HepG2 (cell line): ENCODE measurements around the gene HHLA2. TPM values are rescaled to one million over a fixed set of nuclear protein-coding genes. Genes with fewer than 3 reads are reported as not detected.

Source experiments
- ATAC-seq: fragments of 200-7000 bp; cut with Tn5 transposase; 3 replicates; pipeline ENCODE4 v1.9.1; 2020; ENCODE audit warnings: mild to moderate bottlenecking, moderate library complexity
- BruUV-seq: library from RNA; stranded (reverse); fragments of 400-500 nt; replicated peaks from 2 replicates; lab custom pipeline; 2021; lab: Mats Ljungman, UMichigan
- CTCF ChIA-PET: fragments of 300-600 bp; formaldehyde crosslinking; extraction: SDS; loops from one replicate; lab custom pipeline; 2021; ENCODE audit warnings: low total read pairs, inconsistent platforms, low intra/inter-chr PET ratio; lab: Yijun Ruan, JAX
- POLR2A ChIA-PET: fragments of 350-600 bp; sonication (Branson Sonifier 250); formaldehyde crosslinking; loops from one replicate; lab custom pipeline; 2020; ENCODE audit warnings: antibody characterized with exemption, inconsistent platforms; lab: Yijun Ruan, JAX
- DNase-seq: peaks from one replicate; pipeline ENCODE4 v3.0.0-alpha.2; 2015; ENCODE audit warnings: low spot score
- FAIRE-seq: peaks from 3 replicates; lab custom pipeline; 2011; peaks lifted over from hg19 to GRCh38; lab: Jason Lieb, UNC
- H2AFZ ChIP-seq: one replicate; pipeline ENCODE4 v1.6.1; 2011; ENCODE audit warnings: low read length, inconsistent platforms
- H3K27ac ChIP-seq: fragments of 300-600 bp; 3 replicates; pipeline ENCODE4 v1.8.0; 2011; ENCODE audit warnings: mixed run types, mild to moderate bottlenecking, mixed read lengths, low read length, inconsistent platforms; ENCODE audit not compliant: insufficient read depth; ENCODE audit errors: extremely low read length
- H3K27me3 ChIP-seq, 2 experiments: fragments of 200-600 bp in 1 of 2; 2 replicates in 1 of 2; 3 replicates in 1 of 2; pipeline versions ENCODE4 v1.6.0 to v1.8.0; 2011; ENCODE audit warnings: low read length in 2 of 2, mild to moderate bottlenecking in 2 of 2, moderate library complexity in 2 of 2, inconsistent platforms in 1 of 2; ENCODE audit not compliant: insufficient read depth in 2 of 2, control insufficient read depth in 1 of 2
- H3K36me3 ChIP-seq, 2 experiments: fragments of 200-600 bp in 1 of 2; replicated peaks in 1 of 2; 2 replicates in 1 of 2; 3 replicates in 1 of 2; pipeline versions ENCODE4 v1.5.1 to v1.8.0; 2011; ENCODE audit warnings: low read length in 2 of 2, inconsistent platforms in 1 of 2; ENCODE audit not compliant: insufficient read depth in 2 of 2, control insufficient read depth in 1 of 2
- H3K4me1 ChIP-seq: 2 replicates; pipeline ENCODE4 v1.5.1; 2012; ENCODE audit warnings: low read length, inconsistent platforms; ENCODE audit not compliant: insufficient read depth
- H3K4me2 ChIP-seq: 2 replicates; pipeline ENCODE4 v1.6.0; 2011; ENCODE audit warnings: low read depth, low read length, inconsistent platforms
- H3K4me3 ChIP-seq, 3 experiments: fragments of 200-600 bp in 1 of 3; sonication (generic), shearing (Covaris generic) in 1 of 3; replicated peaks in 1 of 3; 2 replicates each; pipeline ENCODE4 v1.5.1; 2011 to 2016; ENCODE audit warnings: low read length in 3 of 3, inconsistent platforms in 2 of 3, low read depth in 2 of 3, mild to moderate bottlenecking in 2 of 3, control low read depth in 1 of 3, mixed read lengths in 1 of 3; ENCODE audit not compliant: insufficient read depth in 1 of 3
- H3K79me2 ChIP-seq: one replicate; pipeline ENCODE4 v1.6.1; 2011; ENCODE audit warnings: low read length, inconsistent platforms; ENCODE audit not compliant: insufficient read depth
- H3K9ac ChIP-seq: 2 replicates; pipeline ENCODE4 v1.6.0; 2011; ENCODE audit warnings: mild to moderate bottlenecking, low read depth, low read length, inconsistent platforms; ENCODE audit not compliant: insufficient read depth
- H3K9me3 ChIP-seq: 2 replicates; pipeline ENCODE4 v1.5.1; 2012; ENCODE audit warnings: mild to moderate bottlenecking, low read length
- H4K20me1 ChIP-seq: 2 replicates; pipeline ENCODE4 v1.6.0; 2011; ENCODE audit warnings: inconsistent platforms, mild to moderate bottlenecking, low read length, moderate library complexity; ENCODE audit not compliant: insufficient read depth
- ATF7 ChIP-seq, 2 experiments: fragments of 450-650 bp in 1 of 2; sonication (generic) in 1 of 2; formaldehyde crosslinking in 1 of 2; IDR thresholded peaks; 2 replicates each; pipeline versions ENCODE4 v1.4.0 to v1.6.1; 2016 to 2020; ENCODE audit warnings: antibody characterized with exemption in 1 of 2, mild to moderate bottlenecking in 1 of 2, missing genetic modification reagents in 1 of 2
- DR1 ChIP-seq: sonication (generic); formaldehyde crosslinking; IDR thresholded peaks from 2 replicates; pipeline ENCODE4 v1.8.0; 2021; ENCODE audit warnings: mild to moderate bottlenecking, missing genetic modification reagents, inconsistent platforms
- PPARG ChIP-seq: conservative IDR thresholded peaks from 2 replicates; pipeline ENCODE4 v1.6.1; 2016; ENCODE audit warnings: missing biosample characterization, missing genetic modification reagents
- ZNF329 ChIP-seq: sonication (generic); formaldehyde crosslinking; IDR thresholded peaks from 2 replicates; pipeline ENCODE4 v1.9.0; 2021; ENCODE audit warnings: low read depth, mild to moderate bottlenecking, missing genetic modification reagents
- ZNF589 ChIP-seq: sonication (generic); formaldehyde crosslinking; conservative IDR thresholded peaks from 2 replicates; pipeline ENCODE4 v1.8.0; 2022; ENCODE audit warnings: mild to moderate bottlenecking, moderate library complexity, missing genetic modification reagents
- ZNF670 ChIP-seq: sonication (generic); formaldehyde crosslinking; IDR thresholded peaks from 2 replicates; pipeline ENCODE4 v1.8.0; 2022; ENCODE audit warnings: mild to moderate bottlenecking, missing genetic modification reagents, borderline replicate concordance
- in situ Hi-C: cut with HindIII; loops from 2 replicates; pipeline ENCODE4 v1.10.0; 2017; ENCODE audit warnings: low pct_unique_long_range_greater_than_20kb; ENCODE audit not compliant: extremely low pct_ligation_motif_present
- intact Hi-C: fragments of 100-400 bp; cut with micrococcal nuclease; formaldehyde crosslinking; loops from one replicate; pipeline ENCODE4 v1.10.0; 2022; ENCODE audit not compliant: unreplicated experiment
- polyA plus RNA-seq, 8 experiments: library from polyadenylated mRNA; depleted of rRNA in 3 of 8; stranded (reverse) in 7 of 8; unstranded in 1 of 8; fragments of >200 nt; fragmentation: Illumina TruSeq in 4 of 8; extraction: Trizol in 4 of 8; gene quantifications; 2 replicates each; pipeline versions ENCODE4 v1.2.1 to v1.2.3, GENCODE V29; 2011 to 2016; ENCODE audit warnings: low read depth in 4 of 8, missing spikeins in 1 of 8, mixed read lengths in 1 of 8; ENCODE audit not compliant: insufficient read depth in 1 of 8
- total RNA-seq, 5 experiments: library from RNA; depleted of rRNA; stranded (reverse); fragments of >200 nt; fragmentation: Illumina TruSeq; extraction: Trizol; gene quantifications; 2 replicates each; pipeline ENCODE4 v1.2.3, GENCODE V29; 2016; ENCODE audit warnings: low read depth in 1 of 5
- TF ChIP-seq, protein P1 (sequence below): IDR thresholded peaks from 2 replicates; pipeline ENCODE4 v1.6.1; 2018; ENCODE audit warnings: missing genetic modification reagents
- TF ChIP-seq, protein P2 (sequence below): IDR thresholded peaks from 2 replicates; pipeline ENCODE4 v1.6.1; 2018; ENCODE audit warnings: missing genetic modification reagents, mild to moderate bottlenecking, missing compliant biosample characterization
- TF ChIP-seq, protein P3 (sequence below): sonication (generic); formaldehyde crosslinking; IDR thresholded peaks from 2 replicates; pipeline ENCODE4 v1.4.0; 2020; ENCODE audit warnings: mild to moderate bottlenecking, missing genetic modification reagents

Gene HHLA2
- total and polyA plus RNA-seq, 2 of the 13 experiments (the other 11 are each of a cell fraction or from before 2014, with no cell fraction given): not detected

GRCh38 chr3:108281670-108282069 lies 14.7 kb upstream of the HHLA2 start:
- no peak for ATAC-seq
- Histone ChIP-seq H4K20me1 (no peaks in the 10 kb centered on the region), H3K4me2 (no peak overlapping the region), H3K27me3 (no peaks in the 10 kb centered on the region; a peak in 1 of 5 replicates), H3K36me3 (no peaks in the 10 kb centered on the region), H3K9ac (no peak overlapping the region), H3K79me2 (no peaks in the 10 kb centered on the region), H3K9me3 (peaks cover 26% of the 10 kb centered on the region), H3K4me1 (no peaks in the 10 kb centered on the region), H3K4me3 (no peak overlapping the region), H2AFZ (no peak overlapping the region), H3K27ac (no peak overlapping the region)
- ChIA-PET POLR2A (no interaction called here), CTCF (no interaction called here)
- DNase-seq: no peak
- intact Hi-C loops: no loop called here
- no peak for FAIRE-seq
- in situ Hi-C loops: no loop called here
- BruUV-seq: no TSS peak
- TF ChIP-seq DR1 (CRISPR knock-in tag) (no peak), ATF7 (IDR thresholded peaks at IDR 0.05) (no peak), ATF7 (CRISPR knock-in tag; IDR thresholded peaks at IDR 0.05) (no peak), ZNF589 (CRISPR knock-in tag) (no peak), PPARG (CRISPR knock-in tag) (no peak), ZNF329 (no peak), ZNF670 (CRISPR knock-in tag) (no peak)
- TF ChIP-seq, protein P1, sequence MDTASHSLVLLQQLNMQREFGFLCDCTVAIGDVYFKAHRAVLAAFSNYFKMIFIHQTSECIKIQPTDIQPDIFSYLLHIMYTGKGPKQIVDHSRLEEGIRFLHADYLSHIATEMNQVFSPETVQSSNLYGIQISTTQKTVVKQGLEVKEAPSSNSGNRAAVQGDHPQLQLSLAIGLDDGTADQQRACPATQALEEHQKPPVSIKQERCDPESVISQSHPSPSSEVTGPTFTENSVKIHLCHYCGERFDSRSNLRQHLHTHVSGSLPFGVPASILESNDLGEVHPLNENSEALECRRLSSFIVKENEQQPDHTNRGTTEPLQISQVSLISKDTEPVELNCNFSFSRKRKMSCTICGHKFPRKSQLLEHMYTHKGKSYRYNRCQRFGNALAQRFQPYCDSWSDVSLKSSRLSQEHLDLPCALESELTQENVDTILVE: no peak
- TF ChIP-seq, protein P2, sequence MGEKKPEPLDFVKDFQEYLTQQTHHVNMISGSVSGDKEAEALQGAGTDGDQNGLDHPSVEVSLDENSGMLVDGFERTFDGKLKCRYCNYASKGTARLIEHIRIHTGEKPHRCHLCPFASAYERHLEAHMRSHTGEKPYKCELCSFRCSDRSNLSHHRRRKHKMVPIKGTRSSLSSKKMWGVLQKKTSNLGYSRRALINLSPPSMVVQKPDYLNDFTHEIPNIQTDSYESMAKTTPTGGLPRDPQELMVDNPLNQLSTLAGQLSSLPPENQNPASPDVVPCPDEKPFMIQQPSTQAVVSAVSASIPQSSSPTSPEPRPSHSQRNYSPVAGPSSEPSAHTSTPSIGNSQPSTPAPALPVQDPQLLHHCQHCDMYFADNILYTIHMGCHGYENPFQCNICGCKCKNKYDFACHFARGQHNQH (CRISPR knock-in tag): no peak
- TF ChIP-seq, protein P3, sequence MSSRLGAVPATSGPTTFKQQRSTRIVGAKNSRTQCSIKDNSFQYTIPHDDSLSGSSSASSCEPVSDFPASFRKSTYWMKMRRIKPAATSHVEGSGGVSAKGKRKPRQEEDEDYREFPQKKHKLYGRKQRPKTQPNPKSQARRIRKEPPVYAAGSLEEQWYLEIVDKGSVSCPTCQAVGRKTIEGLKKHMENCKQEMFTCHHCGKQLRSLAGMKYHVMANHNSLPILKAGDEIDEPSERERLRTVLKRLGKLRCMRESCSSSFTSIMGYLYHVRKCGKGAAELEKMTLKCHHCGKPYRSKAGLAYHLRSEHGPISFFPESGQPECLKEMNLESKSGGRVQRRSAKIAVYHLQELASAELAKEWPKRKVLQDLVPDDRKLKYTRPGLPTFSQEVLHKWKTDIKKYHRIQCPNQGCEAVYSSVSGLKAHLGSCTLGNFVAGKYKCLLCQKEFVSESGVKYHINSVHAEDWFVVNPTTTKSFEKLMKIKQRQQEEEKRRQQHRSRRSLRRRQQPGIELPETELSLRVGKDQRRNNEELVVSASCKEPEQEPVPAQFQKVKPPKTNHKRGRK (CRISPR knock-in tag): no peak
